ENCODE measurements around the gene RCN2. TPM values are rescaled to one million over a fixed set of nuclear protein-coding genes. Genes with fewer than 3 reads are reported as not detected.

Gene RCN2
- polyA plus RNA-seq, 1 experiment, result 123 TPM

GRCh38 chr15:76999996-77000395 lies 68.4 kb downstream of the RCN2 start:
- TF ChIP-seq, protein P1, sequence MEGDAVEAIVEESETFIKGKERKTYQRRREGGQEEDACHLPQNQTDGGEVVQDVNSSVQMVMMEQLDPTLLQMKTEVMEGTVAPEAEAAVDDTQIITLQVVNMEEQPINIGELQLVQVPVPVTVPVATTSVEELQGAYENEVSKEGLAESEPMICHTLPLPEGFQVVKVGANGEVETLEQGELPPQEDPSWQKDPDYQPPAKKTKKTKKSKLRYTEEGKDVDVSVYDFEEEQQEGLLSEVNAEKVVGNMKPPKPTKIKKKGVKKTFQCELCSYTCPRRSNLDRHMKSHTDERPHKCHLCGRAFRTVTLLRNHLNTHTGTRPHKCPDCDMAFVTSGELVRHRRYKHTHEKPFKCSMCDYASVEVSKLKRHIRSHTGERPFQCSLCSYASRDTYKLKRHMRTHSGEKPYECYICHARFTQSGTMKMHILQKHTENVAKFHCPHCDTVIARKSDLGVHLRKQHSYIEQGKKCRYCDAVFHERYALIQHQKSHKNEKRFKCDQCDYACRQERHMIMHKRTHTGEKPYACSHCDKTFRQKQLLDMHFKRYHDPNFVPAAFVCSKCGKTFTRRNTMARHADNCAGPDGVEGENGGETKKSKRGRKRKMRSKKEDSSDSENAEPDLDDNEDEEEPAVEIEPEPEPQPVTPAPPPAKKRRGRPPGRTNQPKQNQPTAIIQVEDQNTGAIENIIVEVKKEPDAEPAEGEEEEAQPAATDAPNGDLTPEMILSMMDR (IDR thresholded peaks at IDR 0.05; ENCODE audit: low read depth, low read length), result no peak
- no peaks in the 10 kb centered on the region for H3K9me3 ChIP-seq (ENCODE audit: control insufficient read depth, insufficient read depth, low read length)
- no peak overlapping the region for H3K4me3 ChIP-seq (ENCODE audit: low read depth, low read length)
- POLR2A ChIA-PET, result no interaction called here
- peaks cover 16% of the 10 kb centered on the region for H3K27me3 ChIP-seq (ENCODE audit: control insufficient read depth, insufficient read depth, low read length)
- CTCF ChIA-PET, result no interaction called here
- DNase-seq (ENCODE audit: low read depth, low spot score), result no peak
- no peak overlapping the region for H3K27ac ChIP-seq (ENCODE audit: low read depth, low read length)

- TF ChIP-seq, protein P1 (IDR thresholded peaks at IDR 0.05; ENCODE audit: low read depth, low read length), result no peak
- no peaks in the 10 kb centered on the region for H3K9me3 ChIP-seq (ENCODE audit: control insufficient read depth, insufficient read depth, low read length)
- POLR2A ChIA-PET, result no interaction called here
- H3K4me3 ChIP-seq (ENCODE audit: low read depth, low read length), result no peak overlapping the region
- DNase-seq (ENCODE audit: low read depth, low spot score), result no peak
- no peak overlapping the region for H3K27ac ChIP-seq (ENCODE audit: low read depth, low read length)
- peaks cover 22% of the 10 kb centered on the region for H3K27me3 ChIP-seq (ENCODE audit: control insufficient read depth, insufficient read depth, low read length)
- CTCF ChIA-PET, result no interaction called here
Observed at GRCh38 chr15:77001351-77001750, 69.8 kb downstream of the RCN2 start.

- no peaks in the 10 kb centered on the region for H3K9me3 ChIP-seq (ENCODE audit: control insufficient read depth, insufficient read depth, low read length)
- H3K4me3 ChIP-seq (ENCODE audit: low read depth, low read length), result no peak overlapping the region
- no peak for DNase-seq (ENCODE audit: low read depth, low spot score)
- H3K27me3 ChIP-seq (ENCODE audit: control insufficient read depth, insufficient read depth, low read length), result peaks cover 24% of the 10 kb centered on the region
- POLR2A ChIA-PET, result no interaction called here
- CTCF ChIA-PET, result no interaction called here
- TF ChIP-seq, protein P1 (IDR thresholded peaks at IDR 0.05; ENCODE audit: low read depth, low read length), result no peak
- no peak overlapping the region for H3K27ac ChIP-seq (ENCODE audit: low read depth, low read length)
Observed at GRCh38 chr15:77001966-77002365, 70.4 kb downstream of the RCN2 start.

DNA sequence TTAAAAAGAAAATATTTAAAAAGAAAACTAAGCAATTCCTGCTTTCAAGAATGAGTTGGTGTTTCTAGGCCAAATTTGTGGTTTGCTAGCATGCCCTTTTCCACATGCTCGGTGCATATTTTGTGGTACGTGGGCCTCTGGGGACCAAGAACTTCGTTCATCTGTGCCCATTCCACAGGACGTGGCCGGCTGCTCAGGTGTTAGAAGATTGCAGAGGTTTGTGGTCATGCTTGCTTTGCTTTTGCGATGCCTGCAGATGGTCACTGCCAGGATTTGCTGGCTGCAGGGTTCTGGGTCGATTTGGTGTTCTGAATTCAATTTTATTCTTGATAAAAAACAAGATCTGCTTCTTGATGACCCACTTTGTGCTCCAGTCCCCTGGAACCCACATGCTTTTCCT lies 70.9 kb downstream of the RCN2 start:
- TF ChIP-seq, protein P1 (IDR thresholded peaks at IDR 0.05; ENCODE audit: low read depth, low read length), result no peak
- Histone ChIP-seq H3K4me3 (ENCODE audit: low read depth, low read length) (no peak overlapping the region), H3K9me3 (ENCODE audit: control insufficient read depth, insufficient read depth, low read length) (no peaks in the 10 kb centered on the region), H3K27ac (ENCODE audit: low read depth, low read length) (no peak overlapping the region), H3K27me3 (ENCODE audit: control insufficient read depth, insufficient read depth, low read length) (peaks cover 27% of the 10 kb centered on the region)
- ChIA-PET POLR2A (no interaction called here), CTCF (no interaction called here)
- no peak for DNase-seq (ENCODE audit: low read depth, low spot score)

DNA sequence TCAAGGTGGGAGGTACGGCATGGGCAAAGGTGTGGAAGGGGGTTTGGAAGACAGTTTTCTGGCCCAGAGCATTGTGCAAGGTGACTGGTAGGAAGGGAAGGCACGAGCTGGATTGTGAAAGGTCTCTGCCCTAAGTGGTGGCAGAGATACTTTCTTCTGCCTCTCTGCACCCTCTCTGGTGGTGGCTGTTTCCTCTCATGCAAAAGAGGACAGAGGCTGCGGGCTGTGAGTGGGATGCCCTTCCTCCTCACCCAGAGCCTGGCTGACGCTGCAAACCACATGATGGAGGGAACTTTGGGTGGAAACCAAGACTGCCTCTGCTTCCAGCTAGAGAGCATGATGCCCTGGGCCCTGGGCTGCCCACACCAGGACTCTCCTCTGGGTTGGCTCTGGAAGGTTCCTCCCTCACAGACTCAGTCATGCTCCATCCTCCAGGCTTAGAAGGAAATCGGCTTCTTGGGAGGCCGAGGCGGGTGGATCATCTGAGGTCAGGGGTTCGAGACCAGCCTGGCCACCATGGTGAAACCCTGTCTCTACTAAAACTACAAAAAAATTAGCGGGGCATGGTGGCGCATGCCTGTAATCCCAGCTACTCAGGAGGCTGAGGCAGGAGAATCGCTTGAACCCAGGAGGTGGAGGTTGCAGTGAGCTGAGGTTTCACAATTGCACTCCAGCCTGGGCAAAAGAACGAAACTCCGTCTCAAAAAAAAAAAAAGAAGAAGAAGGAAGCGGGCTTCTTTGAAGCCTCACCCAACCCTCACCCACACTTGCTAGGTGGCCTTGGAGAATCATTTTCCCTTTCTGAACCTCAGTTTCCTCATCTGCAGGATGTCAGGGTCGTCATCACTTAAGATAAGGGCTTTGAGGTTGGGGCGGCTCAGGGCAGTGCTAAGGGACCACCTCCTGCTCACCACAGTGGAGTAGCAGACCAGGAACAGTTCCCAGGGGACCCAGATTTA lies 71.7 kb downstream of the RCN2 start:
- DNase-seq (ENCODE audit: low read depth, low spot score), result no peak

More for the DNA sequence above, 71.7 kb downstream of the RCN2 start:
- H3K27ac ChIP-seq (ENCODE audit: low read depth, low read length), result no peak overlapping the region
- peaks cover 30% of the 10 kb centered on the region for H3K27me3 ChIP-seq (ENCODE audit: control insufficient read depth, insufficient read depth, low read length)
- ChIA-PET CTCF (interaction anchor here (0.7 kb wide), 1 partner anchor 13 kb away, joined by 3 read pairs; no protein-coding TSS in a partner anchor), POLR2A (no interaction called here)
- TF ChIP-seq, protein P1 (IDR thresholded peaks at IDR 0.05; ENCODE audit: low read depth, low read length), result no peak
- H3K4me3 ChIP-seq (ENCODE audit: low read depth, low read length), result no peak overlapping the region
- no peaks in the 10 kb centered on the region for H3K9me3 ChIP-seq (ENCODE audit: control insufficient read depth, insufficient read depth, low read length)
